ENCODE data around the gene PCSK6.

DNA sequence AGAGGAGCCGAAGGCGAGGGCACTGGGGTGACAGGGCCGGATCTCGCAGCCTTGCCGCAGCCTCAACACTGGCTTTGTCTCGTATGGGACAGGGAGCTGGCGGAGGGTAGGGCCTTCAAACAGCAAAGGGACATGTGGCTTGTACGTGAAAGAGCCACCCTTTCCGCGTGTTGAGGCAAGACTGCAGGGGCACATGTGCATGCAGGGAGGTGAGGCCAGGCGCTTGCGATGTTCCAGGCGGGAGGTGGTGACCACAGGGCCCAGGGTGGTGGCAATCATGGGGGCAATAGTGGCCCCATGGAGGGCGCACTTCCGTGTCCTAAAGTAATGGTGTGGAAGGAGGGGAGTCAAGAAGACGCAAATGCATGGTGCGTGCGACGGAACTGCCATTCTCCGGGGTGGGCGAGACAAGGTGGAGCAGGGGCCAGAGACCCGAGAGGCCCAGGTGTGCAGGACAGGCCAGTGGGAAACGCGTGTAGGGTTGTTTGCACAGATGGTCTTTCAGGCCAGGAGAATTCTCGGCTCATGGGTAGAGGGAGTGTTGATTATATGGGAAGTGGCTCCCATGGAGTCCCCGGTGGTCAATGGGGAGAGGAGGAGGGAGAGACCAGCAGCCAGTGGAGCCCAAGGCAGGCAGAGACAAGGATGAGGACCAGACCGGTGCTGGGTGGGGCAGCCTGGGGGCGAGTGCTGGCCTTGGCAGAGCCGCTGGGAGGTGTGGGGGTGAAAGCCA lies 45.8 kb upstream of the PCSK6 start:
- TF ChIP-seq CTCF (conservative IDR thresholded peaks at IDR 0.05; ENCODE audit: low read length) (no peak), EZH2phosphoT487 (IDR thresholded peaks at IDR 0.05; ENCODE audit: borderline replicate concordance) (no peak)
